NCI-H2107 (cell line): ENCODE measurements around the gene ELF4.
"Not testable (repeated sequence)": the region's sequence is repeated elsewhere in the genome, so short reads cannot be mapped to it uniquely, and the experiment has no call there.

Experiments
- DNase-seq: peaks from one replicate; lab custom pipeline; 2025; lab: John Stamatoyannopoulos, UW

Gene ELF4

DNA sequence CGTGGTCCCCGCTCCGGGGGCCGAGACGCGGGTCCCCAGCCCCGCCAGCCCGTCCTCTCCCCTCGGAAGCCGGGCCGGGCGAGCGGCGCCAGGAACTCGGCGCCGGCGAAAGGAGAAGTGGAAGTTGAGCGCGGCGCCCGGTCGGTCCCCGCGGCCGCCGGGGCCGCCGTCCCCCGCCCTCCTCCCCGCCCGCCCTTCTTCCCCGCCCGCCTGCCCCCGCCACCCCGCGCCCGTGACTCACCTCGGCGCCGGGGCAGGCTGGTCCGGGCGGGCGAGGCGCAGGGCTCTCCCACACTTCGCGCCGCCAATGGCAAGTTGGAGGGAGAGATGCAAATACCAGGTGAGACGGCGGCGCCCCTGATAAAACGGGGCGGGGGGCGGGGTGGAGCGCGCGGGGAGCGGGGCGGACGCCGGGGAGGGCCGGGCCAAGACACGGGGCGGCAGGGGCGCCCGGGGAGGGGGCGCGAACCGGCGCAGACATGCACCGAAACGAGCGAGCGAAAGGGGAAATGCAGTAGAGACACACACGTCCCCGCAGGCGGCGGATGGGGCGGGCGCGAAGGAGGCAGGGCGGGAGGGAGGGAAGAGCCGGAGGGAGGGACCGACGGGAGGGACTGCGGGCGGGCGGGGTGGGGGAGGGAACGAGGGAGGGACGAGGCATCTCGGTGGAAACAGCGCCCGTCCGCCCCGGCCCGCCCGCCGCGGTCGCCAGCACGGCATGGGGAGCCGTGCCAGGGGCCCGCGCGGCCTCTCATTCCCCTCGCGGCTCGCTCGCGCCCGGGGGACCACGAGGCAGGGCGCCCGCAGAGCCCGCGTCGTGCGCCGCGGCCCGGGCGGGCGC is at the start of gene ELF4:
ELF4 (minus strand) TSS at position 119 of the 841 bp plus-strand sequence. CDS start 29,167 bp downstream, outside the sequence.
- no peak for DNase-seq

DNA sequence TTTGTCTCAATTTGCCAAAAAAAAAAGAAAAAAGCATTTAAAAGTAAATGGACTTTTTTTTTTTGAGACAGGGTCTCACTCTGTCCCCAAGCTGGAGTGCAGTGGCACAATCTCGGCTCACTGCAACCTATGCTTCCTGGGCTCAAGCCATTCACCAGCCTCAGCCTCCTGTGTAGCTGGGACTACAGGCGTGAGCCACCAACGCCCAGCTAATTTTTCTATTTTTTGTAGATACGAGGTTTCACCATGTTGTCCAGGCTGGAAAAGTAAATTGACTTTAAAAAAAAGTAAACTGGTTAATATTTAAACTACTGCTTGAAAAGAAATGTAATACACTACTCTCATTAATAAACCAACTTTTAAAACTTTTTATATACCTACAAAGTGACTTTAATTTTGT is 49.5 kb upstream of the ELF4 start:
- DNase-seq: no peak

DNA sequence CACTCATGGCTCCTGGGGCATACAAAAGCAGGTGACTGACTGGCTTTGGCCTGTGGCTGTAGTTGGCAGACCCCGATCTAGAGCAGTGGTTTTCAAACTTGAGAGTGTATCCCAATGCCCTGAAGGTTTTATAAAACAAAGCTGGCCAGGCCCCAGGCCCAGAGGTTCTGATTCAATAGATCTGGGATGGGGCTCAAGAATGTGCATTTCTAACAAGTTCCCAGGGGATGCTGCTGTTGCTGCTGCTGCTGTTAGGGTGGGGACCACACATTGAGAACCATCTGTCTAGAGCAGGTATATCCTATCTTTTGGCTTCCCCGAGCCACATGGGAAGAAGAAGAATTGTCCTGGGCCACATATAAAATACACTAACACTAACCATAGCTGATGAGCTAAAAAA is 48.0 kb upstream of the ELF4 start:
- DNase-seq: no peak

DNA sequence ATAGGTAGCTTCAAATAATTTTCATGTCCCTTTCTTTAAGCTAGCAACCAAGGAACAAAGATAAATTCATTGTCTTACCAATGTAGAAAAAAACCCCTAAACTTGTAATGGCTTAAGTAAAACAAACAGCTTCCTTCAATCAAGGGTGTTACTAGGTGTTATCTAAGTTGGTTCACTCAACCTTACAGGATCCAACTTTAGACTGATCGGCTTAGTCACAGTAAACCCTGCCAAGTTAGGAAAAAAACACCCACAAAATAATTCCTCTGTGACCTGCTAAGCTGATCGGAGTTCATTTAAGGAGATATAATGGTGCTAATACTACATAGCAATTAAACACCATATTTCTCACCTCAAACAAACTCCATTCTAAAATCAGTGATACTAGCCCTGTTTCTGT is 45.3 kb upstream of the ELF4 start:
- DNase-seq: no peak

DNA sequence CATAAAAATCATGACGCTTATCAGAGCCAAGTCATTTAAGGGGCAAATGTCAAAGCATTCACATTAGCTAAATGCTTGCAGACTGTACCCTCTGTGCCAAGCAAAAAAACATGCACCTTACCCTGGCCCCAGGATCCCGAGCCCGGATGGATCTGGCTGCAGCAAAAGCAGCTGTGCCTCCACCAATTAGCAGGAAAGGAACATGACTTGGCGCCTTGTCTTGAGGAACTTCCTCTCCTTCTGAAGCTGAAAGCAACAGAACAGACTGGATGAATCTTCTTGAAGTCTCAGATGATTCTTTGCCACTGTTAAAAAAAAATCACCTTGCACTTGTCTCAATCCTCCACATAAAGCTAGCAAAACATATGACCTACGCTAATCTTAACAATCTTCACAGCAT is 37.3 kb upstream of the ELF4 start:
- no peak for DNase-seq

DNA sequence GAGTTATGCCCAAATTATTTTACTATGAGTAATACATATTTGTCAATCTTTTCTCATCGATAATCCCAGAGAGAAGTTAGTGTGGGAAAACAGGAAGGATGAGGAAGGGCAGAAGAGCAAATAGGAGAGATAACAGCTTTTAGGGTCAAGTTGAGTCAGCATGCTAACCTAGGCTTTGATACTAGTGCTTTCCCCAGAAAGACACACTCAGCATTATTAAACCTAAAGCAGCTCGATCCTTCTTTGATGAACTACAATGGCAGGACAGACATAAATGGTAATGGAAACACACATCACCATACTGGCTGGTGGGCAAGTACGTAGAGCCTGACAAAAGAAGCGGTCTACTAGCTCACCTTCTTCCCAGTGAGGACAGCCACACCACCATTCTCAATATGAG is 34.8 kb upstream of the ELF4 start:
- no peak for DNase-seq

DNA sequence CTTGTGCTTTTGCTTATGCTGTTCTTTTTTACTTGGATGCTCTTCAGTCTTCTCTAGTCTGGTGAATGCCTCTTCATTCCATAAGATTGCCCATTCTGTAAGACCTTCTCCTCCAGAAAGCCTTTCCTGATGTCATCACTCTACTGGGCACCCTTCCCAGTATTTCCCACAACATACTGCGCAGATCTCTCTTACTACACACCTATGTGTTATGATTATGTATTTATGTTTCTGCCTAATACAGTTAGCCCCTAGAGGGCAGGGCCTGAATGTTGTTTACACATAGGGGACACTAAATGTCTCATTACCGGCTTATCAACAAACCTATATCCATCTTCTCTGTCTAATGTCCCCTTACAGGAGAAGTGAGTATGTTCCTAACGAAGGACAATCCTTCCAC is 34.2 kb upstream of the ELF4 start:
- no peak for DNase-seq

DNA sequence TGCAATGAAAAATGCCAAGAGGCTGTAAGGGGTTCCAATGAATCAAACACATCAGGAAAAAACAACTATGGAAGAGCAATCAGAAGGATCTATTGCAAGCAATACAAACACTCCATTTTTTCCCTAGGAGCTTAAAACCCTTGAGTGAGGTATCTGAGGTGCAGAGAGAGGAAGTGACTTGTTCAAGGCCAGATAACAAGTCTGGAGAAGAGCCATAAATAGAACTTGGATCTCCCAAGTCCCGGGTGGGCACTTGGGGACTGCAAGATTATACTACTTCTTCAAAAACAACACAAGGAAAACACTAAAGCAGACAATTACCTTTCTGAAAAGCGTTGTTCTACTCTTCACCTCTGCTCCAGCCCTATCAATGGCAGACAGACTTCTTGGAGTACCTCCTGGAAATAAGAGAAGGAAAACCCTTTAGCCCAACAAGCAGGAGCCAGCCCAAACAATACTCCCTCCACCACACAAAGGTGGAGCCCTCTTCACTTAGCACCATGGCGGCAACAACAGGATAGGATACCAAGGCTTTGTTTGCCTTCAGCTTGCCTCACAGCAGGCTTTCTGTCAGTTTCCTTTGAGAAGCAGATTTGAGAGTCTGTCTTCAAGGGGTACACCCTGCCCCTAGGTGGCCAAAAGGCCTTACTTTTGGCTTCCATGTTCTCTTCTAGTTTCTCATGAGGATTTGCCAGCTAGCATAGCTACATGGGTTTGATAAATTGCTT is 29.3 kb upstream of the ELF4 start:
- DNase-seq: no peak

DNA sequence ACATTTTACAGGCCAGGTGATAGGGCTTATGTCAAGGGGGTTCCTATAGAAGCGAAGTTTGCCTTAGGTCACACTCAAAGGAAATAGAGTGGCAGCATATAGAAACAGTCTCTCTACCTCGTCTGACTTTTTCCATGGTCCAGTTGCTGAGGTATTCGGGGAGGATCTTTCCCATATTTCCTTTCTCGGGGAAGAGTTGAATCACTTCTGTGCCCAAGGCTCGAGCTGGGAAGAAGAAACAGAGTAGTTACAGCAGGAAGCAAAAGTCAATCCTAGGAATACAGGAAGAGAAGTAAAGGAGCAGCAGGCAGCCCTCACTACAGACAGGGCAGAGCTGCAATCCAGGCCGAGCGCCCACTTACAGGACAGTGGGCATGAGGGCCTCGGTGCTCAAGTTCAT is 26.7 kb upstream of the ELF4 start:
- no peak for DNase-seq

DNA sequence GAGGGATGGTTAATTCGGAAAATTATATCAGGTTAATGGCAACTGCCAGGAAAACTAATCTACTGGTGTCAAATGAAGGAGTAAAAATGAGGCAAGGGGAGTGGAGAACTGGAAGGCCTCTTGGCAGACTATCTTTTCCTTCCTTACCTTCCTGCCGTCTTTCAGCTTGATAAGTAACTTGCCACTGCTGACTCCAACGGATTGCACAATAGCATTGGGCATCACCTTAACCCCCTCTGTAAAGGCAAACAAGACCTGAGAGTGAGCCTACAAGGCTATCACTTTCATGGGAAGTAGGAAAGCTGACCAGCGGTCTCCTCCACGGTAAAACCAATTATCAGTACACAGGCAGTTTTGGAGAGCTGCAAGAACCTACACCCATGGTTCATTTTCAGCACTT is 26.2 kb upstream of the ELF4 start:
- DNase-seq: no peak

DNA sequence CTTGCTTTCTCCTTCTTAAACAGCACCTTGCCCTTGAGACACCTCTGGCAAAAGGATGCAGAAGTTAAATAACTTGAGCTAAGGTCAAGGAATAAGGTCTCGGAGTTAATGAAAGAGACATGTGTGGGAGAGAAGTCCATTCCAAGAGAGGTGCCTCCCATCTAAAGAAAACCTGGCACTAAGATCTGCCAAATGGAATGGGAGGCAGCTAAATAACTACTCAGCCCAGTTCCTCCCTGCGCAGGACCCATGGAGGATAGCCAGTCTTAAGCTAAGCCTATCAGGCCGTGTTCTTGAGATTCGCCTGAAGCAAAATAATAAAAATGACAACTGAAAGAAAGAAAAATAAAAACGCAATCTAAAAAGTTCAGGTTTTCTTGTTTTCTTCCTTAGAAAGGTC is 20.7 kb upstream of the ELF4 start:
- no peak for DNase-seq

DNA sequence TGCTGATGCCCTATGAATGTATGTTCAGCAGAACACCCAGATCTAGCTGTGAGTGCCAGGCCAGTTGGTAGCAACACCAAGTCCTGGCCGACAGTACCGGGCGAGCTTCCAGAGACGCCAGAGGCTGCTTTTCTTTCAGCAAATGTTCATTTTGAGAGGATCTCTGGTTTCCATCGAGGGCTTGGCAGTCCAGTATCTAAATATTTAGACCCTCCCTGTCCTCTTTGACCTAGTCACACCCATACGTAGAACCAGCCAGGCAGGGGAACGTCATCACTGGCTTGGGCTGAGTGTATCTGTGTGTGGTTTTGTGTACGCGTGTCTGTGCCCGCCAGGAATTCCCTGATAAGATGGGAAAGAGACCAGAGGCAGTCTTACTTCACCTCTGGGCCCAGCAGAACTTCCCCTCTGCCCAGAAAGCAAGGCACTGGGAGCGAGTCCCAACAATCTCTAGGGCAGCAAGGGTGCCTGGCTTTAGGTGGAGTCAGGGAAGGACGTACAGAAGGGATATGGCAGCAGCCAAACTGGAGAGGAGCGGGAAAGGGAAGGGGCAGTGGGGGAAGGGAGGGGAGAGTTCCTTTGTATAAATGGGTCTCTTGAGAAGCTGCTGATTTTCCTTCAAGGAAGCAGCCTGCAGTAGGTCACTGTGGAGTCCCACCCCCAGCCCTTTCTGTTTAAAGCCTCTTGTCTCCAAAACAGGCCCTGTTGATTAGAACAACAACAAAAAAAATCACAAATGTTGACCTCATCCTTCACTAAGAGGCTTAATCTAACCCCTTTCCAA is 15.0 kb upstream of the ELF4 start:
- DNase-seq: no peak

DNA sequence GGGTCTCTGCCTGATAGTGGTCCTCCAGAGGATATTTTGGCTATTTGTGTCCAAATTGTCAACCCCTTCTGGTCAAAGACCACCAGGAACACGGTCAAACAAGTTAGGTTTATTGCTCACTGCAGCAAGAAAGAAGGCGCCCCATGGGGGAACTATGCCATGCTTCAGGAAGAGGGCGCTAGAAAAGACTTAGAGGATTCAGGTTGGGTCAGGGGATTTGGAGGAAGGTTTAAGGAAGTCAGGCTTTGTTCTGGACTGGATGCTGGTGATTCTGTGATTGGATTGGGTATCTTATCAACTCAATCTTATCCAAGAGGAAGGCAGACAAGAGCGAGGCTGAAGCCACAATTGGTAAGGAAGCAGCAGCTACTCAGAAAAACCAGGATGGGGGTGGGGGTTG is 14.3 kb upstream of the ELF4 start:
- no peak for DNase-seq

DNA sequence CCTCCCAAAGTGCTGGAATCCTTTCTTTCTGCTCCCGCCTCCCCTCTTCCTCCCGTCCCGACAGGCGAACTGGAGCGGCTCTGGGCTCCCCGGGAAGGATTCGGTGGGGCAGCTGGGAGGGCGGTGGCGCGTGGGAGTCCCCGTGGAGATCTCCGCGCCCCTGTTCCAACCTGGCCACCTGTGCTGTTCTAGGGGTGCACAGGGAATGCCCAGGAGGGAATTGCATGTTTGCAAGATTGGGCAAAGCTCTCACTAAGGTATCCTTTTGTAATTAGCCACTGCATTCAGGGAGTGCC is 11.2 kb upstream of the ELF4 start:
- DNase-seq: no peak

DNA sequence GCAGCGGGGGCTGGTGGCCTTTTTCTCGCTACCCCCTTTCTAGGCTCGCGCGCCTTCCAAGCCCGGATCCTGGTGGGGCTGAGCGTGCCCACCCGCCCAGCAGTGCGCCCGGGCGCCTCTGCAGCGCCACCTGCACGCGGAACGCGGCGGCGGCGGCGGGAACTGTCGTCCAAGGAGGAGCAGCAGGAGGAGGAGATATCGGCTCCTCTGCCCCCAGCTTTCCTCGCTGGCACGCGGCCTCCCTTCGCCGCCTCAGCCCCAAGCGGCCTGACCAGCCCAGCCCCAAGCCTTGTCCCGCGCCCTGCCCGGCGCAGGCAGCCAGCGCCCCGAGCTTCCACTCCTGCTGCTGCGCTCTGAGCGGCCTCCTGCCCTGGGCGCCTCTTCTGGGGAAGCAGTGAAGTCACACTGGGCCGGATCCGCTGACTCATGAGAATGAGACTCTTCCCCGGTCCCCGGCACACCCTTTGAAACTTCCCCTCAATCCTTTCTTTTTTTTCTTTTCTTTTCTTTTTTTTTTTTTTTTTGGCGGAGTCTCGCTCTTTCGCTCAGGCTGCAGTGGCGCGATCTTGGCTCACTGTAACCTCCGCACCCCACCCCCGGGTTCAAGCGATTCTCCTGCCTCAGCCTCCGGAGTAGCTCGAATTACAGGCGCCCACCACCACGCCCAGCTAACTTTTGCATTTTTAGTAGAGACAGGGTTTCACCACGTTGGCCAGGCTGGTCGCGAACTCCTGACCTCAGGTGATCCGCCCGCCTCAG is 10.6 kb upstream of the ELF4 start:
- DNase-seq: peak; percentile 49

DNA sequence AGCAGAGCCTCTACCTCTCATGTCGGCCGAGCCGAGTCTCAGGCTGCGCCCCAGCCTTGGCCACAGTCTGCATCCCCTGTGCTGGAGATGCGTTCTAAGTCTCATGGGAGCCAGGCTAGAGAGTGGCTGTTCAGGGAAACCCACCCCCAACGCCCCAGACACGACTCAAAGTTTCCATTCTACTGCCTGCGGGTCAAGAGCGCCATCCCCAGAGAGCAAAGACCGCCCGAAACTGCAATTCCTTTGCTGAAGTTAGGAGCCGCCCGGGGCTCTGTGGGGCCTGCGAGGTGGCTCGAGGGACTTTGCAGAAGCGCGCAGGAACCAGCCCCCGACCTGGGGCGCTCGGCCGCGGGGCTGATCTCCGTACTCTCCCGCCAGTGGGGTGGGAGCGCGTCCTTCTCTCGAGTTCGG is 10.0 kb upstream of the ELF4 start:
- DNase-seq: no peak

DNA sequence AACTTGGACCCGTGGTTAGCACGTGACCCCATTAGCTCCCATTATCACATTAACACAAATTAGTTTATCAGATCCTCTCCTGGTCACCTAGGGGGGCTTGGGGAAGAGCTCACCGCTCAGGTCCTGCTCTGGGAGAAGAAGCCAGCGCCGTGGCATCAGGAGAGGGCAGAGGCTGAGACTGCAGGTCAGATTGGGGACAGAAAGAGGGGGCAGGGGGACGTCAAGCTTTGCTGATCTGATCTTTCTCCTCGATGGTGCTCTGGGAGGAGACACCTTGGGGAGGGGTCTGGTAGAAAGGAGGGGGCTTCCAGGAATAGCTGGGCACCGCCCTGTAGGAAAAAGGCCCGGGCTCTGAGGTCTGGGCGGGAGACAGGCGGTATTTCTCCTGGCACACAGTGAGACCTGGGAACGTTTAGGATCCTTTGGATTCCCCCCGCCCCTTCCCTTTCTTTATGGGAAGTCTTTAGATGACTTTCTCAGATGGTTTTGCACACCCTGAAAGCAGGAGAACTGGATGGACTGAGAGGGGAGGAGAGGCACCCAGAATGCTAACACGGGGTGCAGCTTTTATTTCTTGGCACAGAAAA is 9.1 kb upstream of the ELF4 start:
- DNase-seq: no peak

DNA sequence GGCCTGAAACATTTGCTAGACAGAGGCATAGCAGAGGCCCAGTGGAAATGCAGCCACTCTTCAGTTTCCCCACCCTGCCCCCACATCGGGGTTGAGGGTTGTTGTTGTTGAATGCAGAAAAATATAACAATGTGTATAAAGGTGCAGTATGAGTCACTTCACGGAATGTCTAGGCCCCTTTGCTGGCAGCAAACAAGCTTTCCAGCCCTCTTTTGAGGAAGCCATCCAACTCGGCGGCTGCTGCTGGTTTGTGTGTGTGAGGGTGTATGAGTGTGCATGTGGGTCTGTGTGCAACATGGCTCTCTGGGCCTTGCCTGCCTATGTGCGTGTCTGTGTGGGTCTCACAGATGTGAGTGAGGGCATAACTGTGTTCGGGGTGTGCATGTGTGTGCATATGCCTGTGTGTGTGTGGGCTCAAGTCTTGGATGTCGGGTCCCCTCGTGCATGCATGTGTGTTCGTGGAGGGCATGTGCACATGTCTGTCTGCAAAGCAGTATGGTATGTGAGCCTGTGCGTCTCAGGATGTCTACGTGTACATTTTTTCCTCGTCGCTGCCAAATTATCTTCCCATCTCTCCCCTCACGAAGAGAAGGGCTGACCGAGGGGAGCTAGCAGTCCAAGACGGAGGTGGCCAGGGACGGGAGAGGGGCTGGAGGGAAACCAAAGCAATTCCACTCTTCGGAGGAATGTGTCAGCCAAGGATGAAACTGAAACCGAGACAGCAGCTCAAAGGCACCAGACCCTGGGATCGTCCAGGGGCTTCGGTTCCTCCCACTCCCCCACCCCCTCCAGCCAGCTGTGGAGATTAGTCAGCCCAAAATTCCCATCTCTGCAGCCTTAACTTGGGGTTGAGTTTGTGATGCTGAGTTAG is 8.4 kb upstream of the ELF4 start:
- DNase-seq: no peak

DNA sequence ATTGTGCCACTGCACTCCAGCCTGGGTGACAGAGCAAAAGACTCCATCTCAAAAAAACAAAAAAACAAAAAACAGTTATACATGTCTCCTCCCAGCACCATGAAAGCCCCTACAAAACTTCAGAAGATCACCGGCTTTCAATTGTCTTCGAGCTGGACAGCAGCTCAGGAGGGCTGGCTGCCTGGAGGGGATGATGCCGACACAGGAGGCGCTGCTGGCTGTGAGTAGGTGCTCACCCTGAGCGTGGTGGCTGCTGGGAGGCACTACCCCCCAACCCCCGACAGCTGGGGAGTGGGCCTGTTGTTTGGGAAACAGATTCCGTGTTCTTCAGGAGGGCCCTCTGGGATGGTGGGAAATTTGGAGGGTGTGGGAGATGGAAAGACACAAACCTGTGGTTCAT is 6.9 kb upstream of the ELF4 start:
- no peak for DNase-seq

DNA sequence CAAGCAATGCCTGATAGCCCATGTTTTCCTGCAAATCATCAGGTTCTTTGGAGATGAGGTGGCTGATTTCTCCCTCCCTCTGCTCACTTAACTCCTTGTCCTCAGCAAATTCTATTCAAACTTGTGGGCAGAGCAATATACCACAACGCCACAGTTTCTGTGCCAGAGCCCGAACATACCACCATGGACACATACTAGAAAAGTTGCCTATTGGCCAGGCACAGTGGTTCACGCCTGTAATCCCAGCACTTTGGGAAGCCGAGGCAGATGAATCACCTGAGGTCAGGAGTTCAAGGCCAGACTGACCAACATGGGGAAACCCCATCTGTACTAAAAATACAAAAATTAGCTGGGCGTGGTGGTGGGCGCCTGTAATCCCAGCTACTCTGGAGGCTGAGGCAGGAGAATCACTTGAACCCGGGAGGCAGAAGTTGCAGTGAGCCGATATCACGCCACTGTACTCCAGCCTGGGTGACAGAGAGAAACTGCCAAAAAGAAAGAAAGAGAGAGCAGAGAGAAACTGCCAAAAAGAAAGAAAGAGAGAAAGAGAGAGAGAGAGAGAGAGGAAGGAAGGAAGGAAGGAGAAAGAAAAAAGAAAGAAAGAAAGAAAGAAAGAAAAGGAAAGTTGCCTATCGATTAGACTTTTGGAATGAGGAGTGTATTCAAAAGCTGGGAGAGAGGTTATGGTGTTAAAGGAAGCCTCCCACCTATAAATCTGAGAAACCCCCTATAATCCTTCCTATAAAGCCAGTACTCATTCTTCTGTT is 5.0 kb upstream of the ELF4 start:
- DNase-seq: not testable (repeated sequence)
